Neutrophil (primary cell): ENCODE data around the gene METTL16.

ENCODE experiments used
- H3K27ac ChIP-seq: fragments of 200-600 bp; sonication (generic); 2 replicates; pipeline ENCODE4 v1.5.1; 2016; ENCODE audit warnings: mild to moderate bottlenecking, moderate library complexity
- H3K27me3 ChIP-seq: fragments of 200-600 bp; sonication (generic); 2 replicates; pipeline ENCODE4 v1.6.0; 2016; ENCODE audit warnings: mild to moderate bottlenecking
- H3K36me3 ChIP-seq: fragments of 200-600 bp; sonication (generic); 2 replicates; pipeline ENCODE4 v1.5.1; 2017
- H3K4me1 ChIP-seq, 2 experiments: fragments of 200-600 bp in 1 of 2; sonication (generic) in 1 of 2; 1 replicate in 1 of 2; 2 replicates in 1 of 2; pipeline versions ENCODE4 v1.5.1 to v1.6.1; 2013 to 2016; ENCODE audit warnings: low read depth in 1 of 2, low read length in 1 of 2, mild to moderate bottlenecking in 1 of 2, moderate library complexity in 1 of 2; ENCODE audit not compliant: control insufficient read depth in 1 of 2, insufficient read depth in 1 of 2
- H3K4me3 ChIP-seq, 2 experiments: fragments of 200-600 bp in 1 of 2; sonication (generic) in 1 of 2; 1 replicate in 1 of 2; 2 replicates in 1 of 2; pipeline ENCODE4 v1.5.1; 2013 to 2016; ENCODE audit warnings: low read depth in 1 of 2, low read length in 1 of 2, mild to moderate bottlenecking in 1 of 2, moderate library complexity in 1 of 2
- H3K9me3 ChIP-seq: fragments of 200-600 bp; sonication (generic); 2 replicates; pipeline ENCODE4 v1.5.1; 2016
- TF ChIP-seq, protein P1 (sequence below): fragments of 200-600 bp; sonication (generic); IDR thresholded peaks from 2 replicates; pipeline ENCODE4 v1.5.1; 2016; ENCODE audit warnings: antibody characterized with exemption

The METTL16 gene

DNA sequence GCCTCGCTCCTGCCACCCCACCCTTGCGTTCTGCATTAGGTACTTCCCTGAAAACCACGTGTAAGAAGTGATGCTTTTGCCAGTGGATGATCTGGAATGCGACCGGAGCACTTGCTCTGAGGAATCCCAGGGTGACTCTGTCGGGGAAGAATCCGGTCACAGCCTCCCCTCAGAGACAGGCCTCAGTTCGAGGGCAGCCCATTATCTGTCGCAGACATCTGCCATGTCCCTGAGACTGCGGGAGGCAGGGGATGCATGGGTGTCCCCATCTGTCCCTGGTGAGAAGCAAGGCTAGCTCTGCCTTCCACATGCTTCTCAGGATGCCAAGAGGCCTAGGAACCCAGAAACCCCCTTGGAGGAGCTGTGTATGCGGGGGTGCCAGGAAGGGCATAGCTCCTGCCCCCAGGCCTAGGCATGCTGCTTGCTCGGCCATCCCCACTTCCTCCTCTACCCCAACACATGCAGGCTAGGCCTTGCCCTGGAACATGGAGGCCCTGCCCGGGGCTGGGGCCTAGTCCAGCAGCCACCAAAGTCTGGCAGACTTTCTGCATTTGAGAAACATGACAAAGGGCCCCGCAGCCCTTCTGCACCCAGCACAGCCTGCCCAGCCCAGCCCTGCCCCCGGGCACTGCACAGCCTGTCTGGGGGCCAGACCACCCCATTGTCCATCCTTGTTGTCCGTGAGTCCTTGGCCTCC lies 131.3 kb downstream of the METTL16 start:
- Histone ChIP-seq H3K36me3 (peaks cover 69% of the 10 kb centered on the region), H3K4me3 (no peak overlapping the region), H3K9me3 (no peaks in the 10 kb centered on the region), H3K27ac (no peak overlapping the region), H3K4me1 (peaks cover 4 to 10% of the 10 kb centered on the region in 2 experiments), H3K27me3 (no peaks in the 10 kb centered on the region)
- TF ChIP-seq, protein P1, sequence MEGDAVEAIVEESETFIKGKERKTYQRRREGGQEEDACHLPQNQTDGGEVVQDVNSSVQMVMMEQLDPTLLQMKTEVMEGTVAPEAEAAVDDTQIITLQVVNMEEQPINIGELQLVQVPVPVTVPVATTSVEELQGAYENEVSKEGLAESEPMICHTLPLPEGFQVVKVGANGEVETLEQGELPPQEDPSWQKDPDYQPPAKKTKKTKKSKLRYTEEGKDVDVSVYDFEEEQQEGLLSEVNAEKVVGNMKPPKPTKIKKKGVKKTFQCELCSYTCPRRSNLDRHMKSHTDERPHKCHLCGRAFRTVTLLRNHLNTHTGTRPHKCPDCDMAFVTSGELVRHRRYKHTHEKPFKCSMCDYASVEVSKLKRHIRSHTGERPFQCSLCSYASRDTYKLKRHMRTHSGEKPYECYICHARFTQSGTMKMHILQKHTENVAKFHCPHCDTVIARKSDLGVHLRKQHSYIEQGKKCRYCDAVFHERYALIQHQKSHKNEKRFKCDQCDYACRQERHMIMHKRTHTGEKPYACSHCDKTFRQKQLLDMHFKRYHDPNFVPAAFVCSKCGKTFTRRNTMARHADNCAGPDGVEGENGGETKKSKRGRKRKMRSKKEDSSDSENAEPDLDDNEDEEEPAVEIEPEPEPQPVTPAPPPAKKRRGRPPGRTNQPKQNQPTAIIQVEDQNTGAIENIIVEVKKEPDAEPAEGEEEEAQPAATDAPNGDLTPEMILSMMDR = no peak

DNA sequence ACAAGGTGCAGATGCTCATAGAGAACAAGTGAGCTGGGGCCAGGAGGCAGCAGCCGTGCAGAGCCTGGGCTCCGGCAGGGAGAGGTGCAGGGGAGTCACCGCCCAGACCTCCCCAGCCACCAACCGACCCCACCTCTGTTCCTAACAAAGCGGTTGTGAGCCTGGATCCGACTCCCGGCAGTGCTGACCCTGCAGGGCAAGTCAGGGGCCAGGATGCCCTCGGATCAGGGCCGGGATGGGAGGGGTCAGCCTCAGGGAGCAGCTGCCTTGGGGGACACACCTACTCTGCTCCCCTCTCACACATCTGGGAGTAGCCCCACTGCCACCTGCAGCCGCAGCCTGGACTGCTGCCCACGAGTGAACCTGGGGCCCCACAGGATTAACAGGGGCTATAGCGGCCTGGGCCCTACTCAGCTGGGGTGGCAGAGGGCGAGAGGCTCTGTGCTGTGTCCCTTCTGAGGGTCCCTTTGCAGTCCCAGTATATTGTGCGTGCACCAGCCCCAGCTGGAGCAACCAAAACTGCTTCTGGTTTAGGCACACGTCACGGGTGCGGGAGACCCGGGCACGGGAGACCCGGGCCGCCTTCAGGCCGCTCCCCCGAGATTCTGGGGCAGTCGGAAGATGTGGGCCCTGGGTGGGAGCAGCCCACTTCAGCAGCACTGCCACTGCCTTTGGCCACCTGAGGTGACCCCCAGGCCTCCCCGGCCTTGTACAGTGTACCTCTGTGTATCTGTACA lies 132.0 kb downstream of the METTL16 start:
- no peaks in the 10 kb centered on the region for H3K27me3 ChIP-seq
- H3K4me3 ChIP-seq = no peak overlapping the region
- TF ChIP-seq, protein P1 = no peak
- H3K9me3 ChIP-seq = no peaks in the 10 kb centered on the region
- no peak overlapping the region for H3K27ac ChIP-seq
- peaks cover 70% of the 10 kb centered on the region for H3K36me3 ChIP-seq
- H3K4me1 ChIP-seq = peaks cover 4 to 10% of the 10 kb centered on the region in 2 experiments

DNA sequence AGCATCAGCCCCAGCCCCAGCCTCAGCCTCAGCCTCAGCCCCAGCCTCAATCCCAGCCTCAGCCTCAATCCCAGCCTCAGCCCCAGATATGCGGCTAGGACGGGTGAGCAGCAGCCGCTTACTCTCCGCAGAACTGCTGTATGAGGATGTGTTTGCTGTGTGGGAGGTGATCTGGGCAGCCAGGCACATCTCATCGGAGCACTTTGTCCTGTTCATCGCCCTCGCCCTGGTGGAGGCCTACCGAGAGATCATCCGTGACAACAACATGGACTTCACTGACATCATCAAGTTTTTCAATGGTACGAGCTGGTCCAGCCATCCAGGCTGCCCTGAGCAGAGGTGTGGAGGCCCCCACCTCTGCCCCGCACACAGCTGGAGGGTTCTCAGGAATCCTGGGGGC lies 132.8 kb downstream of the METTL16 start:
- Histone ChIP-seq H3K27ac (no peak overlapping the region), H3K27me3 (no peaks in the 10 kb centered on the region)

DNA sequence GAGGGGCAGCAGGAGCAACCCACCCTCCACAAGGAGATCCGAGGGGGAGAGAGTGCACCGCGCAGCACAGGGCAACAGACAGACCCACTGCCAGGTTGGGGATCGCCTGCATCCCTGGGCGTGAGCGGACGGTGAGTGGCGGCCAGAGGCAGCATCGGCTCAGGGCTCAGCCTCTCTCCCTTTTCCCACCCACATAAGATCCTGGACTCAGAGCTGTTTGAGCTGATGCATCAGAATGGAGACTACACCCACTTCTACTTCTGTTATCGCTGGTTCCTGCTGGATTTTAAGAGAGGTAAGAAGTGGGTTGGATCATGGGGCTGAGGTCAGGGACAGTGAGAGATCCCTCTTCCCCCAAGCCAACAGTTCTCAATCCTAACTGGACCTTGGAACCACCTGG lies 134.0 kb downstream of the METTL16 start:
- H3K9me3 ChIP-seq = no peaks in the 10 kb centered on the region
- no peak overlapping the region for H3K4me3 ChIP-seq
- peaks cover 0 to 3% of the 10 kb centered on the region in 2 experiments for H3K4me1 ChIP-seq
- TF ChIP-seq, protein P1 = no peak
- no peaks in the 10 kb centered on the region for H3K27me3 ChIP-seq
- H3K36me3 ChIP-seq = peaks cover 80% of the 10 kb centered on the region
- no peak overlapping the region for H3K27ac ChIP-seq

More for the DNA sequence above, 132.8 kb downstream of the METTL16 start:
- Histone ChIP-seq H3K36me3 (peaks cover 68% of the 10 kb centered on the region), H3K4me3 (no peak overlapping the region), H3K4me1 (peaks cover 4 to 10% of the 10 kb centered on the region in 2 experiments), H3K9me3 (no peaks in the 10 kb centered on the region)
- TF ChIP-seq, protein P1 = no peak

DNA sequence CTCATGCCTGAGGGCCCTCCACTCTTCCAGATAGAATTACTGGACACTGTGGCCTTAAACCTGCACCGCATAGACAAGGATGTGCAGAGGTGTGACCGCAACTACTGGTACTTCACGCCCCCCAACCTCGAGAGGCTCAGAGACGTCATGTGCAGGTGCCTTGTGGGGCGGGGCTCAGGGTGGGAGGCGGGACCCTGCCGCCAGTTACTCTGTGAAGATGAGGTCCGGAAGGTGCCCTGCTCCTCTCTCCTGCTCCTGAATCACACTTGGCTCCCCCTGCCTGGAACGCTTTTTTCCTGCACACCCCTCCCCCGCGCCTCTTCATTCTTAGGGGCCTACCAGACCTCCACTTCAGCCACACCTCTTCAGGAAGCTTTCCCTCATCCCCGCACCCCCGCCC lies 135.6 kb downstream of the METTL16 start:
- Histone ChIP-seq H3K27ac (no peak overlapping the region), H3K36me3 (peaks cover 90% of the 10 kb centered on the region), H3K9me3 (no peaks in the 10 kb centered on the region), H3K27me3 (no peaks in the 10 kb centered on the region), H3K4me1 (no peaks in the 10 kb centered on the region), H3K4me3 (no peak overlapping the region)
- TF ChIP-seq, protein P1 = no peak
